Activated CD4-positive, alpha-beta T cell treated with anti-CD3 and anti-CD28 coated beads for 36 hours (primary cell): Measurements from ENCODE around the gene NEDD4. TPM values are rescaled to one million over a fixed set of nuclear protein-coding genes. Genes with fewer than 3 reads are reported as not detected.

Experiments
- ATAC-seq: fragments of 200-7000 bp; cut with Tn5 transposase; one replicate; pipeline ENCODE4 v1.10.0; 2021; ENCODE audit warnings: mild to moderate bottlenecking, moderate library complexity
- CTCF ChIA-PET: fragments of 350-600 bp; sonication (Branson Sonifier 250); formaldehyde crosslinking; loops from one replicate; lab custom pipeline; 2021; ENCODE audit warnings: antibody characterized with exemption; lab: Charles Lee
- POLR2A ChIA-PET: fragments of 350-600 bp; sonication (Branson Sonifier 250); formaldehyde crosslinking; loops from one replicate; lab custom pipeline; 2021; ENCODE audit warnings: antibody characterized with exemption, inconsistent platforms; lab: Charles Lee
- DNase-seq: peaks from one replicate; pipeline ENCODE4 v3.0.0-alpha.2; 2020
- H3K27ac Mint-ChIP-seq: one replicate; pipeline ENCODE4 v1.8.0; 2021; ENCODE audit warnings: mixed read lengths
- H3K27me3 Mint-ChIP-seq: one replicate; pipeline ENCODE4 v1.8.0; 2021; ENCODE audit warnings: mixed read lengths
- H3K36me3 Mint-ChIP-seq: one replicate; pipeline ENCODE4 v1.8.0; 2021; ENCODE audit warnings: low read depth, mixed read lengths
- H3K4me1 Mint-ChIP-seq: one replicate; pipeline ENCODE4 v1.8.0; 2021; ENCODE audit warnings: mixed read lengths
- H3K4me3 Mint-ChIP-seq: one replicate; pipeline ENCODE4 v1.8.0; 2021; ENCODE audit warnings: mild to moderate bottlenecking, moderate library complexity, mixed read lengths
- H3K9me3 Mint-ChIP-seq: one replicate; pipeline ENCODE4 v1.8.0; 2021; ENCODE audit warnings: low read depth, mixed read lengths
- intact Hi-C, 2 experiments: fragments of 100-400 bp; cut with DNase I in 1 of 2; cut with micrococcal nuclease in 1 of 2; formaldehyde crosslinking; loops; one replicate each; pipeline versions ENCODE4 v1.14.2 to v1.15.1; 2022 to 2024; cut with DNase I, micrococcal nuclease
- total RNA-seq, 2 experiments: library from RNA; stranded (reverse); gene quantifications; one replicate each; pipeline ENCODE4 v1.2.3, GENCODE V29; 2021

Gene NEDD4
- total RNA-seq, 2 experiments from 2014 or later: 22.4 to 23.3 TPM

- Mint-ChIP-seq H3K4me3 (no peak overlapping the region), H3K9me3 (no peaks in the 10 kb centered on the region), H3K36me3 (peaks cover 9% of the 10 kb centered on the region), H3K4me1 (peaks cover 16% of the 10 kb centered on the region), H3K27me3 (no peaks in the 10 kb centered on the region), H3K27ac (no peak overlapping the region)
- DNase-seq: no peak
- ChIA-PET CTCF (interaction anchor here (1.2 kb wide), 1 partner anchor 65 kb away, joined by 3 read pairs; no protein-coding TSS in a partner anchor), POLR2A (no interaction called here)
- no peak for ATAC-seq
- intact Hi-C loops: loop anchor here (5.0 to 10.0 kb wide), 2 partner anchors 252 to 744 kb away; partner anchors contain the start of genes RFX7 (in 1 of the 2) and ZNF280D (in 1 of the 2)
Measured at GRCh38 chr15:55990516-55990915, 2.9 kb downstream of the NEDD4 start.

- ATAC-seq (no peak), DNase-seq (no peak)
- CTCF ChIA-PET: interaction anchor here (0.7 to 1.2 kb wide), 2 partner anchors 64 to 70 kb away, joined by 3 read pairs; no protein-coding TSS in a partner anchor
- POLR2A ChIA-PET: no interaction called here
- H3K4me3 Mint-ChIP-seq: no peak overlapping the region
- H3K4me1 Mint-ChIP-seq: peaks cover 16% of the 10 kb centered on the region
- H3K36me3 Mint-ChIP-seq: peaks cover 9% of the 10 kb centered on the region
- no peaks in the 10 kb centered on the region for H3K9me3 Mint-ChIP-seq
- H3K27ac Mint-ChIP-seq: no peak overlapping the region
- H3K27me3 Mint-ChIP-seq: no peaks in the 10 kb centered on the region
- intact Hi-C loops: no loop called here
Measured at GRCh38 chr15:55989383-55989782, 4.0 kb downstream of the NEDD4 start.

- intact Hi-C loops: no loop called here
- peak; percentile 85 for ATAC-seq
- ChIA-PET POLR2A (no interaction called here), CTCF (no interaction called here)
- H3K9me3 Mint-ChIP-seq: no peaks in the 10 kb centered on the region
- no peak overlapping the region for H3K27ac Mint-ChIP-seq
- no peaks in the 10 kb centered on the region for H3K27me3 Mint-ChIP-seq
- no peak for DNase-seq
- peaks cover 5% of the 10 kb centered on the region for H3K36me3 Mint-ChIP-seq
- H3K4me1 Mint-ChIP-seq: peaks cover 12% of the 10 kb centered on the region
- H3K4me3 Mint-ChIP-seq: no peak overlapping the region
Measured at GRCh38 chr15:55981582-55982249, 11.7 kb downstream of the NEDD4 start.

- Mint-ChIP-seq H3K27me3 (no peaks in the 10 kb centered on the region), H3K9me3 (no peaks in the 10 kb centered on the region), H3K27ac (no peak overlapping the region), H3K4me1 (peaks cover 12% of the 10 kb centered on the region), H3K4me3 (no peak overlapping the region), H3K36me3 (peaks cover 4% of the 10 kb centered on the region)
- DNase-seq (no peak), ATAC-seq (no peak)
- POLR2A ChIA-PET: no interaction called here
- CTCF ChIA-PET: no interaction called here
- intact Hi-C loops: no loop called here
Measured at GRCh38 chr15:55980511-55980910, 12.9 kb downstream of the NEDD4 start.

GRCh38 chr15:55977231-55977630 is 16.2 kb downstream of the NEDD4 start:
- no peak for DNase-seq
- Mint-ChIP-seq H3K36me3 (peaks cover 4% of the 10 kb centered on the region), H3K27ac (no peak overlapping the region), H3K27me3 (no peaks in the 10 kb centered on the region), H3K4me1 (peaks cover 8% of the 10 kb centered on the region), H3K9me3 (no peaks in the 10 kb centered on the region), H3K4me3 (no peak overlapping the region)
- intact Hi-C loops: no loop called here
- no peak for ATAC-seq
- POLR2A ChIA-PET: no interaction called here
- CTCF ChIA-PET: interaction anchor here (0.7 kb wide), 1 partner anchor 456 kb away, joined by 3 read pairs; no protein-coding TSS in a partner anchor

- POLR2A ChIA-PET: no interaction called here
Measured at GRCh38 chr15:55970286-55970685, 23.1 kb downstream of the NEDD4 start.

GRCh38 chr15:55969582-55969981 is 23.8 kb downstream of the NEDD4 start:
- CTCF ChIA-PET: no interaction called here
- DNase-seq: no peak
- intact Hi-C loops: no loop called here
- POLR2A ChIA-PET: no interaction called here
- Mint-ChIP-seq H3K27me3 (no peaks in the 10 kb centered on the region), H3K36me3 (peaks cover 4% of the 10 kb centered on the region), H3K4me3 (no peak overlapping the region), H3K4me1 (no peaks in the 10 kb centered on the region), H3K27ac (no peak overlapping the region), H3K9me3 (no peaks in the 10 kb centered on the region)
- ATAC-seq: no peak

More at GRCh38 chr15:55970286-55970685, 23.1 kb downstream of the NEDD4 start:
- Mint-ChIP-seq H3K4me3 (no peak overlapping the region), H3K9me3 (no peaks in the 10 kb centered on the region), H3K36me3 (peaks cover 4% of the 10 kb centered on the region), H3K4me1 (no peaks in the 10 kb centered on the region), H3K27ac (no peak overlapping the region), H3K27me3 (no peaks in the 10 kb centered on the region)
- ATAC-seq (no peak), DNase-seq (no peak)
- intact Hi-C loops: no loop called here
- CTCF ChIA-PET: interaction anchor here (1.5 kb wide), 1 partner anchor 7 kb away, joined by 4 read pairs; no protein-coding TSS in a partner anchor

GRCh38 chr15:55968923-55969322 is 24.5 kb downstream of the NEDD4 start:
- POLR2A ChIA-PET: no interaction called here
- ATAC-seq (no peak), DNase-seq (no peak)
- H3K4me1 Mint-ChIP-seq: no peaks in the 10 kb centered on the region
- no peak overlapping the region for H3K4me3 Mint-ChIP-seq
- no peaks in the 10 kb centered on the region for H3K27me3 Mint-ChIP-seq
- intact Hi-C loops: no loop called here
- no peaks in the 10 kb centered on the region for H3K9me3 Mint-ChIP-seq
- H3K36me3 Mint-ChIP-seq: peaks cover 4% of the 10 kb centered on the region
- H3K27ac Mint-ChIP-seq: no peak overlapping the region
- CTCF ChIA-PET: no interaction called here

- intact Hi-C loops: no loop called here
- H3K36me3 Mint-ChIP-seq: peaks cover 4% of the 10 kb centered on the region
- ATAC-seq: no peak
- no peak overlapping the region for H3K4me3 Mint-ChIP-seq
- H3K27ac Mint-ChIP-seq: no peak overlapping the region
- ChIA-PET POLR2A (no interaction called here), CTCF (no interaction called here)
- no peaks in the 10 kb centered on the region for H3K27me3 Mint-ChIP-seq
- H3K9me3 Mint-ChIP-seq: no peaks in the 10 kb centered on the region
- DNase-seq: no peak
- H3K4me1 Mint-ChIP-seq: no peaks in the 10 kb centered on the region
Measured at GRCh38 chr15:55965091-55965490, 28.3 kb downstream of the NEDD4 start.

GRCh38 chr15:55960946-55961345 is 32.5 kb downstream of the NEDD4 start:
- no peak for ATAC-seq
- Mint-ChIP-seq H3K27me3 (no peaks in the 10 kb centered on the region), H3K4me1 (no peaks in the 10 kb centered on the region), H3K27ac (no peak overlapping the region), H3K9me3 (no peaks in the 10 kb centered on the region), H3K4me3 (no peak overlapping the region), H3K36me3 (peaks cover 3% of the 10 kb centered on the region)
- DNase-seq: no peak
- POLR2A ChIA-PET: no interaction called here
- CTCF ChIA-PET: no interaction called here
- intact Hi-C loops: no loop called here

- POLR2A ChIA-PET: no interaction called here
- Mint-ChIP-seq H3K4me1 (no peaks in the 10 kb centered on the region), H3K4me3 (no peak overlapping the region), H3K27ac (no peak overlapping the region), H3K36me3 (no peaks in the 10 kb centered on the region), H3K27me3 (no peaks in the 10 kb centered on the region), H3K9me3 (no peaks in the 10 kb centered on the region)
- CTCF ChIA-PET: no interaction called here
- intact Hi-C loops: no loop called here
- ATAC-seq (no peak), DNase-seq (no peak)
Measured at GRCh38 chr15:55959744-55960447, 33.5 kb downstream of the NEDD4 start.

- no peak for ATAC-seq
- H3K27ac Mint-ChIP-seq: no peak overlapping the region
- POLR2A ChIA-PET: no interaction called here
- no peak overlapping the region for H3K4me3 Mint-ChIP-seq
- H3K9me3 Mint-ChIP-seq: no peaks in the 10 kb centered on the region
- no peaks in the 10 kb centered on the region for H3K4me1 Mint-ChIP-seq
- H3K27me3 Mint-ChIP-seq: no peaks in the 10 kb centered on the region
- DNase-seq: no peak
- no peaks in the 10 kb centered on the region for H3K36me3 Mint-ChIP-seq
- intact Hi-C loops: no loop called here
- CTCF ChIA-PET: no interaction called here
Measured at GRCh38 chr15:55958349-55958748, 35.1 kb downstream of the NEDD4 start.
